HepG2 (cell line): Measurements from ENCODE around the gene TXNRD2. TPM values are rescaled to one million over a fixed set of nuclear protein-coding genes. Genes with fewer than 3 reads are reported as not detected.

Experiments
- CREM ChIP-seq, 2 experiments: sonication (generic) in 1 of 2; formaldehyde crosslinking in 1 of 2; IDR thresholded peaks; 2 replicates each; pipeline versions ENCODE4 v1.4.0 to v1.6.1; 2016 to 2020; ENCODE audit warnings: antibody characterized with exemption in 1 of 2, mild to moderate bottlenecking in 1 of 2, missing genetic modification reagents in 1 of 2
- FOXJ3 ChIP-seq: sonication (generic); formaldehyde crosslinking; IDR thresholded peaks from 2 replicates; pipeline ENCODE4 v1.4.0; 2020; ENCODE audit warnings: missing genetic modification reagents, mild to moderate bottlenecking, borderline replicate concordance
- JUND ChIP-seq: sonication (generic); formaldehyde crosslinking; IDR thresholded peaks from 2 replicates; pipeline ENCODE4 v1.8.0; 2022; ENCODE audit warnings: mild to moderate bottlenecking, missing genetic modification reagents
- KAT7 ChIP-seq: IDR thresholded peaks from 2 replicates; pipeline ENCODE4 v1.6.1; 2018; ENCODE audit warnings: borderline replicate concordance, missing compliant biosample characterization
- KDM2A ChIP-seq: sonication (generic); formaldehyde crosslinking; IDR thresholded peaks from 2 replicates; pipeline ENCODE4 v1.4.0; 2020; ENCODE audit warnings: low read depth, missing genetic modification reagents, borderline replicate concordance
- KDM3A ChIP-seq: IDR thresholded peaks from 2 replicates; pipeline ENCODE4 v1.6.1; 2018; ENCODE audit warnings: low read depth, missing compliant biosample characterization
- KDM4B ChIP-seq: sonication (generic); formaldehyde crosslinking; IDR thresholded peaks from 2 replicates; pipeline ENCODE4 v1.4.0; 2020; ENCODE audit warnings: missing genetic modification reagents
- MLLT10 ChIP-seq: sonication (generic); formaldehyde crosslinking; IDR thresholded peaks from 2 replicates; pipeline ENCODE4 v1.4.0; 2020; ENCODE audit warnings: missing genetic modification reagents
- MTF2 ChIP-seq: sonication (generic); formaldehyde crosslinking; IDR thresholded peaks from 2 replicates; pipeline ENCODE4 v1.5.0; 2020; ENCODE audit warnings: missing genetic modification reagents, borderline replicate concordance
- NFIC ChIP-seq: IDR thresholded peaks from 2 replicates; pipeline ENCODE4 v1.6.1; 2012; ENCODE audit warnings: mild to moderate bottlenecking, low read length, inconsistent platforms
- ONECUT2 ChIP-seq: sonication (generic); formaldehyde crosslinking; IDR thresholded peaks from 2 replicates; pipeline ENCODE4 v1.4.0; 2020; ENCODE audit warnings: missing genetic modification reagents
- SNRNP70 ChIP-seq: fragments of 200-400 bp; formaldehyde crosslinking; IDR thresholded peaks from 2 replicates; pipeline ENCODE4 v1.6.1; 2017; ENCODE audit warnings: mild to moderate bottlenecking, low read depth, low read length, moderate library complexity
- ZFP36 ChIP-seq: fragments of 150-350 bp; IDR thresholded peaks from 2 replicates; pipeline ENCODE4 v1.6.1; 2018; ENCODE audit warnings: borderline replicate concordance, low read length, low read depth; ENCODE audit not compliant: partially characterized antibody
- ZNF230 ChIP-seq: sonication (generic); formaldehyde crosslinking; IDR thresholded peaks from 2 replicates; pipeline ENCODE4 v1.4.0; 2020; ENCODE audit warnings: mild to moderate bottlenecking, missing genetic modification reagents
- ZNF264 ChIP-seq: sonication (generic); formaldehyde crosslinking; IDR thresholded peaks from 2 replicates; pipeline ENCODE4 v1.4.0; 2020; ENCODE audit warnings: missing genetic modification reagents
- ZNF367 ChIP-seq: sonication (generic); formaldehyde crosslinking; IDR thresholded peaks from 2 replicates; pipeline ENCODE4 v1.4.0; 2020; ENCODE audit warnings: missing genetic modification reagents, borderline replicate concordance
- ZNF441 ChIP-seq: sonication (generic); formaldehyde crosslinking; IDR thresholded peaks from 2 replicates; pipeline ENCODE4 v1.7.0; 2021; ENCODE audit warnings: missing genetic modification reagents, borderline replicate concordance
- ZNF547 ChIP-seq: sonication (generic); formaldehyde crosslinking; IDR thresholded peaks from 2 replicates; pipeline ENCODE4 v1.5.1; 2020; ENCODE audit warnings: mild to moderate bottlenecking, missing genetic modification reagents
- ZNF678 ChIP-seq: sonication (generic); formaldehyde crosslinking; IDR thresholded peaks from 2 replicates; pipeline ENCODE4 v1.4.0; 2020; ENCODE audit warnings: mild to moderate bottlenecking, missing genetic modification reagents
- ZNF792 ChIP-seq: IDR thresholded peaks from 2 replicates; pipeline ENCODE4 v1.6.1; 2016
- ZNF83 ChIP-seq: sonication (generic); formaldehyde crosslinking; IDR thresholded peaks from 2 replicates; pipeline ENCODE4 v1.4.0; 2020; ENCODE audit warnings: missing genetic modification reagents, mild to moderate bottlenecking, borderline replicate concordance
- polyA plus RNA-seq, 8 experiments: library from polyadenylated mRNA; depleted of rRNA in 3 of 8; stranded (reverse) in 7 of 8; unstranded in 1 of 8; fragments of >200 nt; fragmentation: Illumina TruSeq in 4 of 8; extraction: Trizol in 4 of 8; gene quantifications; 2 replicates each; pipeline versions ENCODE4 v1.2.1 to v1.2.3, GENCODE V29; 2011 to 2016; ENCODE audit warnings: low read depth in 4 of 8, missing spikeins in 1 of 8, mixed read lengths in 1 of 8; ENCODE audit not compliant: insufficient read depth in 1 of 8
- total RNA-seq, 5 experiments: library from RNA; depleted of rRNA; stranded (reverse); fragments of >200 nt; fragmentation: Illumina TruSeq; extraction: Trizol; gene quantifications; 2 replicates each; pipeline ENCODE4 v1.2.3, GENCODE V29; 2016; ENCODE audit warnings: low read depth in 1 of 5
- TF ChIP-seq, protein P1 (sequence below): sonication (generic); formaldehyde crosslinking; IDR thresholded peaks from 2 replicates; pipeline ENCODE4 v1.4.0; 2020; ENCODE audit warnings: missing genetic modification reagents
- TF ChIP-seq, protein P2 (sequence below): sonication (generic); formaldehyde crosslinking; IDR thresholded peaks from 2 replicates; pipeline ENCODE4; 2020; ENCODE audit warnings: missing genetic modification reagents, mild to moderate bottlenecking, borderline replicate concordance
- TF ChIP-seq, protein P3 (sequence below): sonication (generic); formaldehyde crosslinking; IDR thresholded peaks from 2 replicates; pipeline ENCODE4 v1.8.0; 2022; ENCODE audit warnings: missing genetic modification reagents, mild to moderate bottlenecking, borderline replicate concordance
- TF ChIP-seq, protein P4 (sequence below): sonication (generic); formaldehyde crosslinking; IDR thresholded peaks from 2 replicates; pipeline ENCODE4 v1.5.0; 2020; ENCODE audit warnings: missing genetic modification reagents

TXNRD2 gene
- total and polyA plus RNA-seq, 2 of the 13 experiments (the other 11 are each of a cell fraction or from before 2014, with no cell fraction given) = 17.5 to 18.6 TPM

DNA sequence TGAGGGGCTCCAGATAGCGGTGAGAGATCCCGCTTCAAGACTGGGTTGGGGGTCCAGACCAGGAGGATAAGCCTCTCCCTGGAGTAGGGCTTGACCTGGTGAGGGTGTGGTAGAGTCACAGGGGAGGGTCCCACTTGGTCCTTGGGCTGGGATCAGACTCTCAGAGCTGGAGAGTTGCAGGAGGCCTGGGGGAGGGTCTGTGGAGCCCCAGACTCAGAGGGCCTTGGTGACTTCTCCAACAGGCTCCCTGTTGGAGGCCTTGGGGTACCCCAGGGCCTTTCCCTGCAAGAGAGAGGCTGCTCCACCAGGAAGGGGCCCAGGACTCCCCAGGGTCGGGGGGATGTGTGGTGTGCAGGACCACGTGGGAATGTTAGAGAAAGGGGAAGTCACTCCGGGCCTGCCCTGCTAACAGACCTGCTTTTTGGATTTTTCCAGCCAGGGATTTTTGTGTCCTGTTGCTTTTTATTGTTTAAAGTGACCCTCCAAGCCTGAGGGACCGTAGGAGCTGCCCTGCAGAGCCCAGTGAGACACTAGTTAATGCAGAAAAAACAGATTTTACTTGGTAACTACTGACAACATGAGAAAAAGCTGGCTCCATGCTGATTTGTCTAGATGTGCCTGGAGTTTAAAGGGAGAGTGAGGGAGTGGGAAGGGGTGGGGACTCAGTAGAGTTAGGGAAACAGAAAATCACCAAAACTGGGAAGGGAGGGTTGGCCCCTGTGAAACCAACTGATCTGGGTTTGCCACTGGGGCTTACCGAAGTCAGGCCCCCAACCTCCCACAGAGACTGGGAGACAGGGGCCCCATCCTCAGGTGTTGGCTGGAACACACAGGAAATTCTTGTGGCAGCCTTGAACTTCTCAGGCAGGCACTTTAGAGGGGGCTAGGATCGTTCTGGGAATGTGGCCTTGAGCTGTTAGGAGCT is 801 bp upstream of the TXNRD2 start (continued):
- TF ChIP-seq ZNF367 (CRISPR knock-in tag) (no peak), ZNF547 (CRISPR knock-in tag) (no peak), KAT7 (CRISPR knock-in tag) (peak; percentile 63), MLLT10 (CRISPR knock-in tag) (no peak), KDM3A (CRISPR knock-in tag) (no peak), ZNF792 (no peak), ZNF264 (CRISPR knock-in tag) (0 out of 2 replicates have a peak, but pooled peaks have one; percentile 24), CREM (IDR thresholded peaks at IDR 0.05) (0 out of 2 replicates have a peak, but pooled peaks have one; percentile 31), CREM (CRISPR knock-in tag; IDR thresholded peaks at IDR 0.05) (no peak), ZNF678 (no peak), ZNF441 (CRISPR knock-in tag) (no peak), KDM2A (CRISPR knock-in tag) (no peak), SNRNP70 (no peak), NFIC (no peak), MTF2 (CRISPR knock-in tag) (no peak), JUND (CRISPR knock-in tag) (no peak; the same call in 1 of the 2 replicates), ZNF230 (CRISPR knock-in tag) (no peak), FOXJ3 (CRISPR knock-in tag) (no peak), KDM4B (no peak), ZFP36 (no peak), ZNF83 (CRISPR knock-in tag) (no peak), ONECUT2 (CRISPR knock-in tag) (no peak)
- TF ChIP-seq, protein P1, sequence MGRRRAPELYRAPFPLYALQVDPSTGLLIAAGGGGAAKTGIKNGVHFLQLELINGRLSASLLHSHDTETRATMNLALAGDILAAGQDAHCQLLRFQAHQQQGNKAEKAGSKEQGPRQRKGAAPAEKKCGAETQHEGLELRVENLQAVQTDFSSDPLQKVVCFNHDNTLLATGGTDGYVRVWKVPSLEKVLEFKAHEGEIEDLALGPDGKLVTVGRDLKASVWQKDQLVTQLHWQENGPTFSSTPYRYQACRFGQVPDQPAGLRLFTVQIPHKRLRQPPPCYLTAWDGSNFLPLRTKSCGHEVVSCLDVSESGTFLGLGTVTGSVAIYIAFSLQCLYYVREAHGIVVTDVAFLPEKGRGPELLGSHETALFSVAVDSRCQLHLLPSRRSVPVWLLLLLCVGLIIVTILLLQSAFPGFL (CRISPR knock-in tag) = no peak
- TF ChIP-seq, protein P2, sequence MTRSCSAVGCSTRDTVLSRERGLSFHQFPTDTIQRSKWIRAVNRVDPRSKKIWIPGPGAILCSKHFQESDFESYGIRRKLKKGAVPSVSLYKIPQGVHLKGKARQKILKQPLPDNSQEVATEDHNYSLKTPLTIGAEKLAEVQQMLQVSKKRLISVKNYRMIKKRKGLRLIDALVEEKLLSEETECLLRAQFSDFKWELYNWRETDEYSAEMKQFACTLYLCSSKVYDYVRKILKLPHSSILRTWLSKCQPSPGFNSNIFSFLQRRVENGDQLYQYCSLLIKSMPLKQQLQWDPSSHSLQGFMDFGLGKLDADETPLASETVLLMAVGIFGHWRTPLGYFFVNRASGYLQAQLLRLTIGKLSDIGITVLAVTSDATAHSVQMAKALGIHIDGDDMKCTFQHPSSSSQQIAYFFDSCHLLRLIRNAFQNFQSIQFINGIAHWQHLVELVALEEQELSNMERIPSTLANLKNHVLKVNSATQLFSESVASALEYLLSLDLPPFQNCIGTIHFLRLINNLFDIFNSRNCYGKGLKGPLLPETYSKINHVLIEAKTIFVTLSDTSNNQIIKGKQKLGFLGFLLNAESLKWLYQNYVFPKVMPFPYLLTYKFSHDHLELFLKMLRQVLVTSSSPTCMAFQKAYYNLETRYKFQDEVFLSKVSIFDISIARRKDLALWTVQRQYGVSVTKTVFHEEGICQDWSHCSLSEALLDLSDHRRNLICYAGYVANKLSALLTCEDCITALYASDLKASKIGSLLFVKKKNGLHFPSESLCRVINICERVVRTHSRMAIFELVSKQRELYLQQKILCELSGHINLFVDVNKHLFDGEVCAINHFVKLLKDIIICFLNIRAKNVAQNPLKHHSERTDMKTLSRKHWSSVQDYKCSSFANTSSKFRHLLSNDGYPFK = no peak; the same call in 1 of the 2 replicates
- TF ChIP-seq, protein P3, sequence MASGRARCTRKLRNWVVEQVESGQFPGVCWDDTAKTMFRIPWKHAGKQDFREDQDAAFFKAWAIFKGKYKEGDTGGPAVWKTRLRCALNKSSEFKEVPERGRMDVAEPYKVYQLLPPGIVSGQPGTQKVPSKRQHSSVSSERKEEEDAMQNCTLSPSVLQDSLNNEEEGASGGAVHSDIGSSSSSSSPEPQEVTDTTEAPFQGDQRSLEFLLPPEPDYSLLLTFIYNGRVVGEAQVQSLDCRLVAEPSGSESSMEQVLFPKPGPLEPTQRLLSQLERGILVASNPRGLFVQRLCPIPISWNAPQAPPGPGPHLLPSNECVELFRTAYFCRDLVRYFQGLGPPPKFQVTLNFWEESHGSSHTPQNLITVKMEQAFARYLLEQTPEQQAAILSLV (CRISPR knock-in tag) = no peak
- TF ChIP-seq, protein P4, sequence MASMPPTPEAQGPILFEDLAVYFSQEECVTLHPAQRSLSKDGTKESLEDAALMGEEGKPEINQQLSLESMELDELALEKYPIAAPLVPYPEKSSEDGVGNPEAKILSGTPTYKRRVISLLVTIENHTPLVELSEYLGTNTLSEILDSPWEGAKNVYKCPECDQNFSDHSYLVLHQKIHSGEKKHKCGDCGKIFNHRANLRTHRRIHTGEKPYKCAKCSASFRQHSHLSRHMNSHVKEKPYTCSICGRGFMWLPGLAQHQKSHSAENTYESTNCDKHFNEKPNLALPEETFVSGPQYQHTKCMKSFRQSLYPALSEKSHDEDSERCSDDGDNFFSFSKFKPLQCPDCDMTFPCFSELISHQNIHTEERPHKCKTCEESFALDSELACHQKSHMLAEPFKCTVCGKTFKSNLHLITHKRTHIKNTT (CRISPR knock-in tag) = no peak
